Stimulated activated CD4-positive, alpha-beta T cell treated with anti-CD3 and anti-CD28 coated beads, Interleukin-1b, Interleukin-23, amount 100 ng/mL, for 48 hours (primary cell): Measurements from ENCODE around the gene ONECUT3.

Experiments used
- DNase-seq: peaks from one replicate; pipeline ENCODE4 v3.0.0-alpha.2; 2020

ONECUT3 gene

DNA sequence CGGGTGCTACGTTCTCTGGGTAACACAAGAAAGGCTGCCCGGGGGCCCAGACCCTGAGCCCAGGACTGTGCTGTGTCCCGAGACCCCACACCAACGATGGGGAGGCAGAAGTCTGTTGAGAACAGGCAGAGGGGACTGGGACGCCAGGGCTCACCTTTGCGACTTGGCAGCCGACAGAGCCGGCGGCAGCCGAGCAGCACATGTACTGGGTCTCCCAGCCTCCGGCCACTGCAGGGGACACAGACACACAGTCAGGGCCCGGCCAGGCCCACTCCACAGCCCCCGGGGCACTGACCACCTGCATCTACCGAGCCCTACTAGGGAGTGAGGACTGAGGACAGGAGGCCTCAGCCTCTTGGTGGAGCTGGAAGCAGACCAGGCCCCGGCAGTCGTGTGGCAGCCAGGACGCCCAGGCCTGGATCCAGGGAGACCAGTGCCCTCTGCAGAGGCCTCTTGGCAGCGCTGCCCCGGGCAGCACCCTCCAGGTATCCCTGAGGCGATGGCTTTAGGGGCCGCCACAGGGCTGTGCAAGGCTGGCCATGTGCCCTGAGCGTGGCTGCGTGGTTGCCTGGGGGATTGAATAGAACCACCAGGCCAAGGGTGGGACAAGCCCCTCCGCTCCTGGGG, 64.4 kb downstream of the ONECUT3 start:
- DNase-seq: no peak

DNA sequence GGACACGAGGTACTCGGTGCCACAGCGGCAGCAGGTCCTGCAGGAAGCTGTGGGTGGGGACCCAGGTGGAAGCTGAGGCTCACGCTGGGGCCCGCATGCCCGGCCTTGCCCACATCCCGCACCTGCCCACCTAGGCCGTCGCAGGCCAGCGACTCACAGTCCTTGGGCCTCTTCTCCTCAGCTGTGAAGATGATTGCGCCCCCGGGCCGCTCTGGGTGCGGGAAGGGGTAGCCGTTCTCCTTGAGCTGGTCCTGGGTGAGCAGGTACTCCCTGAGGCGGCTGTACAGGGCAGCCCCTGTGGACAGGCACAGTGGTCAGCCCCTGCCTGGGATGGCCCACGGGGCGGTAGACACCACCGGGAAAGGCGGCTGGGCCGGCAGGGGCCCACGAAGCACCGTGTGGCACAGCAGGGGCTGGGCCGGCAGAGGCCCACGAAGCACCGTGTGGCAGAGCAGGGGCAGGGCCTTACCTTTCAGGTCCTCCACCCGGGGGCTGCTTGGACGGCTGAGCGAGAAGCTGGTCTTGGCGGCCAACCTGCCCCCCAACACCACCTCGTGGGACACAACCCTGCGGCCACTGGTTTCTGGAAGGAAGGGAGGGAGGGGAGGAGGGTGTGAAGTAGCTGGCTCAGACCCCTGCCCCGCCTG, 65.4 kb downstream of the ONECUT3 start:
- DNase-seq: no peak

DNA sequence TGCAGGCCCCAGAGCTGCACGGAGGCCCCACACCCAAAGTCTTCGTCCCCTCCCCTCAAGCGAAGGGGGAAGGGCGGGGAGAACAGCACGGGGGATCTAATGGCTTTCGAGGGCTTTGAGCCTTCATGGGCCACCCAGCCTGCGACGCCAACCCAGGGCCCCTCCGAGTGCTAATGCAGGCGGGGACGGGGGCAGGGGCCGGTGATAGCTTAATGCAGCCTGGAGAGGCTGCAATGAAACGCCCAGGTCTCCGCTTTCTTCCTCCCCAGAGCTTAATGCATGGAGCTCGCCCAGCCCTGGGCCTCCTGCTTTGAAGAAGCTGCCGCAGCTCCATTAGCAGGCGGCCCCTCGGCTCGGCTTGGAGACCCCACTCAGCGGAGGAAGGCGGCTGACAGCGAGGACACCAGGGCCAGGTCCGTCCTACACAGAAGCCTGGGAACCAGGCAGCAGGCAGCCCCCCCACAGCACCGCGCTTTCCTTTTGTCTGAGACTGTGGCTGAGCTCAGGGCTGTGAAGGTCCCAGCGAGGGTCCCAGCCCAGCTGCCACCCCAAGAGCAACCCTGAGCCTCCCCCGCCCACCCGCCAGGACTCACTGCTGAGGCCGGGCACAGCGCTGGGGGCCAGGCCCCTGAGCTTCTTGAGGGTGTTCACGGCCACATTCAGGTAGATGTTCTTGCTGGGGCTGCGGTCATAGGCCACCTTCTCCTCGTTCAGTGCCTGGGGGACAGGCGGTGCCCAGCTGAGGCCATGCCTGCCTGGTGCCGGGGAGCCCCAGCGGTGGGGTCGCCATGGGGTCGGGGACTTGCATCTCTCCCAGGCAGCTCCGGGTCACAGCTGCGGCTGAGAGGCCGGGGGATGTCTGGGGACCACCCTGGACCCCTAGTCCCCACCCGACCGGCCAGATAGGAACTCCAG, 66.3 kb downstream of the ONECUT3 start:
- no peak for DNase-seq

DNA sequence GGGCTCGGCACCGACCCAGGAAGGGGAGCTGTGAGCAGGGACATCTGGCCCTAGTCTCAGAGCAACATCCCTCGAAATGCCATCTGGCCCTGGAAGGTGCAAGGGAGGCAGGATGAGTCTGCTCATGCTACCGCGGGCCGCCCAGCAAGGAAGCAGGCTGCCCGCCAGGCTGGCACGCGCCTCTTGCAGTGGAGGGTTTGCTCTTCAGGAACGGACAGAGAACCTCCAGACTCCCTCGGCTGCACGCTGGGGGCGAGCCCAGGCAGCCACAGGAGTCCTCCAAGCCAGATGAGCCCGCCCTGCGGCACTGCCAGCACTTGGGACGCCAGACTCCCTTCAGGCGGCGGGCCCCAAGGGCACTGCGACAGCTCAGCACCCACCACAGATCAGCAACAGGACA, 68.9 kb downstream of the ONECUT3 start:
- DNase-seq: no peak

DNA sequence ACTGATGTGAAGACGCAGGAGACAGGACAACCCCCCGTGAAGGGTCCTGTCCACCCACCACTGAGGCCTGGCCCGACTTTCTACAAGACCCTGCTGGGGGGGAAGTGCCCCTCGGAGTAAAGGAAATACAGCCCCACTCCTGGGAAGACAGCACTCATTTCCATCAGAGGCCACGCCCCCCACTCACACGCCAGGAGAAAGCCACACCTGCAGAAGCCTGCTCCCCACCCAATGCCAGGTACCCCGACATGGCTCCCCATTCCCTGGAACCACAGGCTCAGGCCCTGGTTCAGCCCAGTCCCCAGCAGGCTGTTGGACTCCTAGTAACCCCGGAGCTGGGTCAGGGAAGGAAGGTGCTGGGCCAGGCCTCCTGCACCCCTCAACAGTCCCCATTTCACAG, 69.7 kb downstream of the ONECUT3 start:
- DNase-seq: no peak

DNA sequence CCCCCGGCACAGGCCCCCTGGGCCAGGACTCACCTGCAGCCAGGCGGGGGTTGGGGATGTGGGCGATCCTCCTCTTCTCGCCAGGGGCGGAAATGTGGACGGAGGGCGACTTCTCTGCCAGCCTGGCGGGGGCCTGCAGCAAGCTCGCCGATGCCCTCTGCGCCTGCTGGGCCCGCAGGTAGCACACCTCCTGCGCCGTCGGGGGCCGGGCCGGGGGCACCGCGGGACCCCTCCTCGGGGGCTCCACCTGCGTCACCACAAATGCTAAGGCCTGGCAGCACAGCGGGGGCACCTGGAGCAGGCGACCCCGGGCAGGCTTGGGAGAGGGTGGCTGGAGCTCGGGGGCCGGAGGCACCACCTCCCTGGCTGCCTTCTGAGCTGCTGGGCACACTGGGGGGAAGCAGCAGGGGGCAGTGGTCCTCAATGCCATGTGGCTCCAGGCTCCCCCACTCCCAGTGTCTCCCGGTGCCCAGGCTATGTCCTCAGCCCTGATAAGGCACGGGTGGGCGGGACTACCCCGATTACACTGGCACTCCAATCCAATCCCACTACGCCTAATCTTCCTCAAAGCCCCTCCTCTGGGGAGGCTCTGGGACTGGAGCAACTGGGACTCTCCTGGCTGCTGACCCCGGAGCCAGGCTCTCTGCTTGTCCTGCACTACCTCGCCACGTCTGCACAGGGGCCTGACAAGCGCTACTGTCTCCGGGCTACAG, 70.4 kb downstream of the ONECUT3 start:
- no peak for DNase-seq

DNA sequence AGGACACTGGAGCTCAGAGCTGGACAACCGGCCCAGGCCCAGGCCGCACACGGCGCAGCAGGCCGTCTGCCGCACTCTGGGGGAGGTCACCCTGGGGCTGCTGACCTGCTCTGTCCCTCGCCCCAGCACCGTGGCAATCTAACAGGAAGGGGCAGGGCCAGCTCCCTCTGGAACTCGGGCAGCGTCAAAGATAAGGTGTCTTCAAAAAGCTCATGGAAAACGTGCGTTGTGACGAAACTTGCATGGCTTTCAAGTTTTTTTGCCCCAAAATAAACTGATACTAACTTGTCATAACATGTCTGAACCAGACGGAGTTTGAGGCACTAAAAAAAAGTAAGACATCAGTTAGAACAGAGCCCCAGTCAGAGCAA, 70.9 kb downstream of the ONECUT3 start:
- no peak for DNase-seq

DNA sequence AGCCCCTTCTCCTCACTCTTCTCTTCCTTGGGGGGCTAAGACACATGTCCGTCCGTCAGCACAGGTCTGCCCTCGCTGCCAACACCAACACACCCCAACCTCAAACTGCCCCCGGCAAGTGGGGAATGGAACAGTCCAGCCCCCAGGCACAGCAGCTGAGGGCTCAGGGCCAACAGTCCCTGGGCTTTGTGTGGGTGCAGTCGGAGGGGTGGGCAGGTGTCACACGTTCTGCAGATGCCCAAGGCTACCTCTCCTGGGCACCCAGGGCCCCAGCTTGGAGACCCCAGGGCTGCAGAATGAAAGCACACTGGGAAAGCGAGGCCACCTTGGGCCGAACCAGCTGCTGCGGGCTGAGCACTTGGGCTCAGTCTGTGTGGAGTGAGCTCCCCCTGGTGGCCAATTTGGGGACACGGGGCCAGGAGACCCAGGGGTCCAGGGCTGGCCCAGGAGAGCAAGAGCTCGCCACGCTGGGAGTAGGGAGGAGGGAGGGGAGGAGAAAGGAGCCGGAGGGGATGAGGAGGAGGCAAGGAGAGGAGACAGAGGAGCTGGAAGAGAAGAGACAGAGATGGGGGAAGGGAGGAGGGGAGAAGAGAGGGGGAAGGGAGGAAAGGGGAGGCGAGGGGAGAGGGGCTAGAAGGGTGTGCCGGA, 72.7 kb downstream of the ONECUT3 start:
- peak; percentile 68 for DNase-seq

DNA sequence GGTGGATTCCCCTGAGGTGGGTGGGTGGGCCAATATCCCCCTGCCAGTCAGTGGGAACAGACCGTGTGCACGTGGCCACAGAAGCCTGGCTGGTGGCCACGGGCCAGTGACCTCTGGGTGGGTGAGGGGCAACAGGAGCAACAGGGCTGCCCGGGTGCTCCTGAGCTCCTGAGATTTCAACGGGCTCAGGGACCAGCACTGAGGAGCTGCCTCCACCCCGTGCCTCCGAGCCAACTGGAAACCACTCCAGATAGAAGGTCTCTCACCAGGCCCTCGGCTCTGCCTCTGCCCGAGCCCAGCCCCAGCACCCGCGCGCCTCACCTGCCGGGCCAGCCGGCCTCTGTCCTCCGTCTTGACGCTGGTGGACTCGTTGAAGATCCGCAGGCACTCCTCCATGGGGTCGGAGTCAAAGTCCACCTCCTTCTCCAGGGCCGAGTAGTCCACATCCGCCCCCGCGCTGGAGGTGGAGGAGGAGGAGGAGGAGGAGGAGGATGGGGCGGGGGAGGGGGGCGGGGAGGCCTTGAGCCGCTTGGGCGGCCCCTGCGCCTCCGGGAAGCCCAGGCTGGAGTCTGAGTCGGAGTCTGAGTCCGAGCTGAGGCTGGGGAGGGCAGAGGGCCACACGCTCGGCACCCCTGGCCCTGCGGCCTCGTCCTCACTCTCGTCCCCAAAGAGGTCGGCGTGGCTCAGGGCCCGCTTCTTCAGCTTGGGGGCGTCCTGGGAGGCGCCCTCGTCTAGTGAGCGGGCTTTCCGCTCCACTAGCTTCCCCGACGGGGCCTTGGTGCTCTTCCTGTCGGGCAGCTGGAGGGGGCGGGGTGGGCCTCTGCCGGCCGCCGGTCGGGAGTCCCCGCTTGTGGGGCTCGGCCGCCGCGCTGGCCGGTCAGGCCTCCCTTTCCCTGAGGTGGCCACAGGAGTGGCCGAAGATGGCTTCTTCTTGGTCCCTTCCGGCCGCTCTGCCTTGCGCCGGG, 73.5 kb downstream of the ONECUT3 start:
- DNase-seq: no peak

DNA sequence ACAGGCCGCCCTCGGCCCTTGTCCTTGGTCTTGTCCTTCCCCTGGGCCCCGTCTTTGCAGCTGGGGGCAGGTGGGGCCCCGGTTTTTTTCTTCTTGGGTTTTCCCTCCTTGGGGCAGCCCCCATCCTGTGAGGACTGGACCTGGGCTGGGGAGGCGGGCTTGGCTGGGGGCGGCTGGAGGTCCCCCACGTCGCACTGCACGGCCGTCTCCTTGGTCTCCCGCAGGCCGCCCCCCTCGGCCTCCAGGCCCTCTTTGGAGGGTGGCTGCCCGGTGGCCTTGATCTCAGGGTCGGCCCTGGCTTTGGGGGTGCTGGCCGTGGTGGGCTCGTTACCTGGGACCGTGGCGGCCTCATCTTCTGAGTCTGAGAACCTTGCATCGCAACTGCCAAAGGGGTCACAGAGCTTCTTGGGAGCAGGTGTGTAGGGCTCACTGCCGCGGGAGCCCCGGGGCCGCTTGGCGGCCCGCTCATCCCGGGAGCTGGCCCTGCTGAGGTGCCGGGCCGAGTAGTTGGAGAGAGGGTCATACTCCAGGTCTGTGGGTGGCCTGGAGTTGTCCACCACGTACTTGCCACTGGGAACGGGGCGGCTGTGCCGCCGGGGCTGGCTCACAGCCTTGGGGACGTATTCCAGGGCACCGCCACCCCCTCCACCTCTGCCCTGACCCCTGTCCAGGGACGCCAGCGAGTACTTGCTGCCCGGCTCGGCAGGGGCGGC, 74.4 kb downstream of the ONECUT3 start:
- DNase-seq: no peak

DNA sequence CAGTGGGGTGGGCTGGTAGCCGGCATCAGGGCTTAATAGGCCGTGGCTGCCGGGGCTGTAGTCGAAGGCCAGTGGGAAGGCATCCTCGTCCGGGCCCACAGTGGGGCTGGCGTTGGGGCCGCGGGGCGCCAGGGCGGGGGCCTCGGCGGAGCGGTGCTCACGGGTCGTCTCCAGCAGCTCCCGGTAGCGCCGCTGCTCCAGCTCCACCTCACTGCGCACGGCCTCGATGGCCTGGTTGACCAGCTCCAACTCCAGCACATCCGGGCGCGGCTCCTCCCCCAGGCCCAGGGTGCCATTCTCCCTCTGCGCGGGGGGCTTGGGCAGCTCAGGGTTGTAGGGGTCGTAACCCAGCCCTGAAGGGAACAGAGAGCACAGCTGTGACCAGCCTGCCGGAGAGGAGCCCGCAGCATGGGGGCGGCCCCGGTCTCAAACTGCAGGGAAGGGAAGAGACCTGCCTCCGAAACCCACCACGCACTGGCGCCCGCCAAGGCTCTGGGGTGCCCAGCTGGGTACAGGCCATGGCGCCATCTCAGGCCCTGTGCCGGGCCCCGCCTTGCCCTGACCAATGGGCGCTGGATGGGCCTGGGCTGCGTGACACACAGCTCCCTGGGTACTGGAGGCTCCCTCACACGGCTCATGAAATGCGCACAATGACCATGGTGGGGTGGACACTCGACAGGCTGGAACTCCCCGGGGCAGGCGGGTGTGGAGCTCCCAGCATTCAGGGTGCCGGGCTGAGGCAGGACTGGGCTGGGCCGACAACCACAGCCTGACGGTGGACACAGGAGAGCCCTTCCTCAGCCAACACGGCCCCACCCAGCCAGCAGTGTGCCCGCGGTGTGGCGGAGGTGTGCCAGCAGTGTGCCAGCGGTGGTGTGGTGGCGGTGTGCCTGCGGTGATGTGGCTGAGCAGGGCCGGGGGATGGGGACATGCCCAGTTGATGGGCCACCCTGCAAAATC, 75.3 kb downstream of the ONECUT3 start:
- DNase-seq: no peak

DNA sequence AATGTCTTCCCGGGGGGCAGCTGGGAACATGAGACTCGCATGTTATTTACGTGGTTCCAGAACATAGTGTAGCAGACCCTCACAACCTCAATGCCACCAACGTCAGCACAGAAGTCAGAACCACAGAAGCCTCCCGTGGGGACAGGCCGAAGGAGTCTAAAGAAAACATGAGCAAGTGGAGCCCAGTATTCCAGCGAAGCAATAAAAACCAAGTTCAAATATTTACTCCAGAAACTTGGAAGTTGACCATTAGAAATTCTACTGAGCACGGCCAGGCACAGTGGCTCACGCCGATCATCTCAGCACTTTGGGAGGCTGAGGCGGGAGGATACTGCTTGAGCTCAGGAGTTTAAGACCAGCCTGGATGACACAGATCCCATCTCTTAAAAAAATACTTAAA, 76.7 kb downstream of the ONECUT3 start:
- no peak for DNase-seq

DNA sequence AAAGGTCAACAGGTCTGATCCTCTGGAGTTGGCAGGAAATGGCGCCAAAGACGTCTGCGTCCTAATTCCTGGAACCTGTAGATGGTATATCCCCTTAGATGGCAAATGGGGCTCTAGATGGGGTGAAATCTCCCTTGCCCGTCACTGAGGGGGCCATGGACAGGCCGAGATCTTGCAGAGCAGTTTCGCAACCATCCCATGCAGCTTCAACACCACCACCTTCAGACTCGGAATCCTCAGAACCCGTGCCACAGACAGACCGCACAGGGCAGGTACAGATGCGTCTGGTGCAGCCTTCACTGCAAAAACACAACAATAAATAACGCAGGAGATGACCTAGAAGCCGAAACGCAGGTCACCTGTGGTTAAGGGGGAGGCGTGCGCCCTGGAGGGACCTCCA, 77.3 kb downstream of the ONECUT3 start:
- no peak for DNase-seq
